Measurements from ENCODE around the gene VKORC1L1.
"Not testable (repeated sequence)": the region's sequence is repeated elsewhere in the genome, so short reads cannot be mapped to it uniquely, and the experiment has no call there.

DNA sequence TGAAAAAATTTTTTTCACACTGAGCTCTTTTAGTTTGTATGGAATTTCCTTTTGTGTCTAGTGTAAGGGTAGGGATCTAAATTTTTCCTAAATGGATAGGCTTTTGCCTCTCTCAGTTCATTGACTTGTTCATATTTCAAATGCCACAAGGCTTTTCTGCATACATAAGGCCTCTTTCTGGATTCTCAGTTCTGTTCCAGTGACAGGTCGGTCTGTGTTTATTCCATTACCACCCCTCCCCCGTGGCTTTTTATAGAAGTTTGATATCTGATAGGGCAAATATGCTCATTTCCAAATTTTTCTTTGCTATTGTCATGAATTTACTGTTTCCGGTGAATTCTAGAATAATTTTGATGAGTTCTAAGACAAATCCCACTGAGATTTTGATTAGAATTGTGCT lies 12.7 kb downstream of the VKORC1L1 start:
- TF ChIP-seq, protein P1, sequence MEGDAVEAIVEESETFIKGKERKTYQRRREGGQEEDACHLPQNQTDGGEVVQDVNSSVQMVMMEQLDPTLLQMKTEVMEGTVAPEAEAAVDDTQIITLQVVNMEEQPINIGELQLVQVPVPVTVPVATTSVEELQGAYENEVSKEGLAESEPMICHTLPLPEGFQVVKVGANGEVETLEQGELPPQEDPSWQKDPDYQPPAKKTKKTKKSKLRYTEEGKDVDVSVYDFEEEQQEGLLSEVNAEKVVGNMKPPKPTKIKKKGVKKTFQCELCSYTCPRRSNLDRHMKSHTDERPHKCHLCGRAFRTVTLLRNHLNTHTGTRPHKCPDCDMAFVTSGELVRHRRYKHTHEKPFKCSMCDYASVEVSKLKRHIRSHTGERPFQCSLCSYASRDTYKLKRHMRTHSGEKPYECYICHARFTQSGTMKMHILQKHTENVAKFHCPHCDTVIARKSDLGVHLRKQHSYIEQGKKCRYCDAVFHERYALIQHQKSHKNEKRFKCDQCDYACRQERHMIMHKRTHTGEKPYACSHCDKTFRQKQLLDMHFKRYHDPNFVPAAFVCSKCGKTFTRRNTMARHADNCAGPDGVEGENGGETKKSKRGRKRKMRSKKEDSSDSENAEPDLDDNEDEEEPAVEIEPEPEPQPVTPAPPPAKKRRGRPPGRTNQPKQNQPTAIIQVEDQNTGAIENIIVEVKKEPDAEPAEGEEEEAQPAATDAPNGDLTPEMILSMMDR (IDR thresholded peaks at IDR 0.05), result not testable (repeated sequence)
- TF ChIP-seq EP300, POLR2AphosphoS5 (IDR thresholded peaks at IDR 0.05): not testable (repeated sequence)

All from sigmoid colon (tissue), 4 donors.